ENCODE measurements around the gene CSNK1G1. TPM values are rescaled to one million over a fixed set of nuclear protein-coding genes. Genes with fewer than 3 reads are reported as not detected.
A peak's percentile ranks its signal among the peaks of the same experiment; 100 is the strongest.
"Not testable (repeated sequence)": the region's sequence is repeated elsewhere in the genome, so short reads cannot be mapped to it uniquely, and the experiment has no call there.

CSNK1G1 gene
- total RNA-seq, 8 experiments from 2014 or later: 12.3 to 30.8 (median 25.4) TPM

DNA sequence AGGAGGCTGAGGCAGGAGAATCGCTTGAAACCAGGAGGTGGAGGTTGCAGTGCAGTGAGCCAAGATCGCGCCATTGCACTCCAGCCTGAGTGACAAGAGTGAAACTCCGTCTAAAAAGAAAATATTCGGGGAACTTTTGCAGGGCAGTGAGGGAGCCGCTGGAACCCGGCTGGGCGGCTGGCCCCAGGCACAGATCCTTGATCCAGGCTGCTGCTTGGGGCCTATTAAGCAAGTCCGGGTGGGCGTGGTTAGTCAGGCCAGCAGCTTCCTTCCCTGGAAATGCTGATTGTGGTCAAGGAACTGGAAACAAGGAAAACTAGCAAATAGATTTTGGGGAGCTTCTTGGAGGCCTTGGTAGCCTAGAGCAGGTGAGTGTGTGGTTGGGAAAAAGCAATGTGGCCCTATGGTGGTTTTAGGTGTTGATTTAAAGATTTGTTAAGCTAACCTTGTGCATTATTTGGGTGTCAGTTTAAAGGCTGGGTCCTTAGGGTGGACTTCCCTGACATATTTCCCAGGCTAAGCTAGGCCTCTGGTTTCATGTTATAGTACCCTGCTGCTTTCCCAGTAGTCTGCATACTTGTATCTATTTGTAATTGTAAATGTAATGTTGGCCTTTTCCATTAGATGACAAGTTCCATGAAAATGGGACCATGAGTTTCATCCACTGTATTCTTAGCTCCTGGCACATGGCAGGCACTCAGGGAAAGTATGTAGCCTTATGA is 222.2 kb downstream of the CSNK1G1 start:
- Histone ChIP-seq H3K27ac (no peak overlapping the region), H3K4me1 (replicated peaks in 1 of 2) (no peaks in the 10 kb centered on the region), H3K4me3 (no peak overlapping the region)
- in situ Hi-C loops (cut with MboI; ENCODE audit: low pct_unique_long_range_greater_than_20kb in 2 of 9, low sequenced_read_pairs in 9 of 9, unreplicated experiment in 9 of 9): no loop called here
- peak in 3 of 8 experiments; percentile 76 to 92 (median 89) for ATAC-seq (replicated peaks in 6 of 8)
- 60 to 100% (median 84%) methylated on average over 1 to 10 of the region's 10 CpGs; no CpG with 5 or more reads in 4 of the 10 experiments for WGBS, 10 experiments

DNA sequence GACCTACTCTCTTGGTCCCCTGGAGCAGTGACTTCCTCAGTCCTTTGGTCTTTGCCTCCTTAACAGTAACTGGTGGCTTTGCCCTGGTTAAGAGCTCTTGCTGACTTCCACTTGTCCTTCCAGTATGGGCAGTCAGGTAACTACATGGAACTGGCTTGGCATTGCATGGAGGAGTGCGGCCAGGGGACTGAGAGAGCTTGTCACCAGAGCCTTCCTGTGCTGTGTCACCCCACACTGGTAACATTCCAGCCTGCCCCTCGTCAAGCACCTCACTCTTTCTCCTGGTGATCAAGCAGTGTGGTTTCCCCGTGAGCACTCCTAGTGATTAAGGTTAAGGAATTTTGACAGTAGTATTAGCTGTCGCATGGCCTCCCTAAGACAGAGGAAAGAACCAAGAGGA is 223.8 kb downstream of the CSNK1G1 start:
- 90 to 100% (median 100%) methylated on average over 1 to 4 of the region's 4 CpGs; no CpG with 5 or more reads in 5 of the 10 experiments for WGBS, 10 experiments
- ATAC-seq (replicated peaks in 6 of 8): no peak
- Histone ChIP-seq H3K4me3 (no peak overlapping the region), H3K27ac (no peak overlapping the region), H3K4me1 (replicated peaks in 1 of 2) (no peaks in the 10 kb centered on the region)
- in situ Hi-C loops (cut with MboI; ENCODE audit: low pct_unique_long_range_greater_than_20kb in 2 of 9, low sequenced_read_pairs in 9 of 9, unreplicated experiment in 9 of 9): no loop called here

DNA sequence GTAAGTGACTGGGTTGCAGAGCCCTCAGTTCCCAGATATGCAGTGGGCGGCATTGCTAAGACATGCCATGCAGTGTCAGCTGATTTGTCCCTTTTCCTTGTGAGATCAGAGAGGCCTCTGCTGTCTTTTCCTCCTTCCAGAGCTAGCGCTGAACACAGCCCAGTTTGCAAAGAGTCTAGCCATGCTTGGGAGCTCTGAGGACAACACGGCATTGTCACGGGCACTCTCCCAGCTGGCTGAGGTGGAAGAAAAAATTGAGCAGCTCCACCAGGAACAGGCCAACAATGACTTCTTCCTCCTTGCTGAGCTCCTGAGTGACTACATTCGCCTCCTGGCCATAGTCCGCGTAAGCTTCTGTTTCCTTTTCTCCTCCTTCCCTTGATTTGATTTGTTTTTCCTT is 224.4 kb downstream of the CSNK1G1 start:
- H3K4me1 ChIP-seq (replicated peaks in 1 of 2): no peaks in the 10 kb centered on the region
- in situ Hi-C loops (cut with MboI; ENCODE audit: low pct_unique_long_range_greater_than_20kb in 2 of 9, low sequenced_read_pairs in 9 of 9, unreplicated experiment in 9 of 9): no loop called here
- no peak overlapping the region for H3K4me3 ChIP-seq
- WGBS, 10 experiments: 81 to 100% (median 98%) methylated on average over 1 to 7 of the region's 7 CpGs; no CpG with 5 or more reads in 2 of the 10 experiments
- ATAC-seq (replicated peaks in 6 of 8): no peak
- H3K27ac ChIP-seq: no peak overlapping the region

DNA sequence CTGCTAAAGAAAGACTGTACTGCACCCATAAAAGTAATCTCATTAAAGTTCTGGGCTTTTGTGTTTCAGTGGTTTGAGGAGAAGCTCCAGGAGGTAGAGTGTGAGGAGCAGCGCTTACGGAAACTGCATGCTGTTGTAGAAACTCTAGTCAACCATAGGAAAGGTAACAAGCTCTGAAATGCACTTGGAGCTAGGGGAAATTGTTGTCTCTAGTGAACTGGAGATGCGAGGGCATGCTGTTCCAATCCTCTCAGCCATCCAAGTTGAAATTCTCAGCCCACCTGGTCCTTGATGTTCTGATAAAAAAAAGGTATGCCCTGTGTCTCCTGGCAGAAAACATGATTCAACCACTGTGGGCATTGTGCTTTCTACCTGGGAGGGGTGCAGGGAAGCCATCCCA is 225.8 kb downstream of the CSNK1G1 start:
- no peak overlapping the region for H3K27ac ChIP-seq
- 95 to 100% (median 100%) methylated on average over 1 to 3 of the region's 3 CpGs; no CpG with 5 or more reads in 3 of the 10 experiments for WGBS, 10 experiments
- H3K4me1 ChIP-seq (replicated peaks in 1 of 2): no peaks in the 10 kb centered on the region
- in situ Hi-C loops (cut with MboI; ENCODE audit: low pct_unique_long_range_greater_than_20kb in 2 of 9, low sequenced_read_pairs in 9 of 9, unreplicated experiment in 9 of 9): no loop called here
- ATAC-seq (replicated peaks in 6 of 8): no peak
- no peak overlapping the region for H3K4me3 ChIP-seq

- H3K27ac ChIP-seq: no peak overlapping the region
- ATAC-seq (replicated peaks in 6 of 8): no peak
- WGBS, 10 experiments: 38 to 100% (median 89%) methylated on average over 1 to 6 of the region's 6 CpGs
- in situ Hi-C loops (cut with MboI; ENCODE audit: low pct_unique_long_range_greater_than_20kb in 2 of 9, low sequenced_read_pairs in 9 of 9, unreplicated experiment in 9 of 9): no loop called here
- H3K4me3 ChIP-seq: no peak overlapping the region
- H3K4me1 ChIP-seq (replicated peaks in 1 of 2): no peaks in the 10 kb centered on the region
Observed at GRCh38 chr15:64127521-64128270, 228.3 kb downstream of the CSNK1G1 start.

- no peak overlapping the region for H3K27ac ChIP-seq
- ATAC-seq (replicated peaks in 6 of 8): no peak
Observed at GRCh38 chr15:64125978-64126377, 230.0 kb downstream of the CSNK1G1 start.

DNA sequence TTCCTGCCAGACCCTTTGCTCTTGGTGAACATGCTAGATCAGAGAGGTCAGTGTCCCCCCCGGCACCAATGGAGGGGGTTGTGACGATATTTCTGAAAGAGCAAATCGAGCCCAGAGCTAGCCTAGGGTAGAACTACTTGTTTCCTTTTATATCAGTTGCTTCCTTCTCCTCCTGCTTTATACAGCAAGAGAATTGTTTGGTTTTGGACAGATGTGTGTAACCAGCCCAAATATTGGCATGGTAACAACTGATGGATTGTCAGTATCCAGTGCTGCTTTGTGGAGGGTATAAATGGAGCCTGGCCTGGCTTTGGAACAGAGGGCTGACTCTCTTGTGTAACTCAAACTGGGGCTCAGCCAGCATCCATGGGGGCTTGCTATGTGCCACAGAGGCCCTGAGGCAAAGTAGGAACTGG is 233.0 kb downstream of the CSNK1G1 start:
- in situ Hi-C loops (cut with MboI; ENCODE audit: low pct_unique_long_range_greater_than_20kb in 2 of 9, low sequenced_read_pairs in 9 of 9, unreplicated experiment in 9 of 9): no loop called here
- Histone ChIP-seq H3K27ac (no peak overlapping the region), H3K4me1 (replicated peaks in 1 of 2) (no peaks in the 10 kb centered on the region), H3K4me3 (no peak overlapping the region)
- WGBS, 10 experiments: 87 to 100% (median 93%) methylated on average over 1 to 3 of the region's 3 CpGs; no CpG with 5 or more reads in 4 of the 10 experiments
- peak in 1 of 8 experiments; percentile 39 for ATAC-seq (replicated peaks in 6 of 8)

More at GRCh38 chr15:64125978-64126377, 230.0 kb downstream of the CSNK1G1 start:
- Histone ChIP-seq H3K4me1 (replicated peaks in 1 of 2) (no peaks in the 10 kb centered on the region), H3K4me3 (no peak overlapping the region)
- WGBS, 10 experiments: 57 to 100% (median 80%) methylated on average over 1 to 3 of the region's 3 CpGs; no CpG with 5 or more reads in 1 of the 10 experiments
- in situ Hi-C loops (cut with MboI; ENCODE audit: low pct_unique_long_range_greater_than_20kb in 2 of 9, low sequenced_read_pairs in 9 of 9, unreplicated experiment in 9 of 9): no loop called here

- Histone ChIP-seq H3K4me1 (replicated peaks in 1 of 2) (no peaks in the 10 kb centered on the region), H3K4me3 (no peak overlapping the region), H3K27ac (no peak overlapping the region)
- in situ Hi-C loops (cut with MboI; ENCODE audit: low pct_unique_long_range_greater_than_20kb in 2 of 9, low sequenced_read_pairs in 9 of 9, unreplicated experiment in 9 of 9): no loop called here
- WGBS, 10 experiments: 60 to 100% (median 100%) methylated on average over 1 of the region's 1 CpG; no CpG with 5 or more reads in 5 of the 10 experiments
- no peak for ATAC-seq (replicated peaks in 6 of 8)
Observed at GRCh38 chr15:64122444-64122843, 233.5 kb downstream of the CSNK1G1 start.

GRCh38 chr15:64121614-64122013 is 234.4 kb downstream of the CSNK1G1 start:
- ATAC-seq (replicated peaks in 6 of 8): peak in 3 of 8 experiments; percentile 89 to 96 (median 93)
- Histone ChIP-seq H3K4me1 (replicated peaks in 1 of 2) (no peaks in the 10 kb centered on the region), H3K4me3 (no peak overlapping the region), H3K27ac (no peak overlapping the region)
- 0 to 100% (median 85%) methylated on average over 1 to 4 of the region's 4 CpGs for WGBS, 10 experiments
- in situ Hi-C loops (cut with MboI; ENCODE audit: low pct_unique_long_range_greater_than_20kb in 2 of 9, low sequenced_read_pairs in 9 of 9, unreplicated experiment in 9 of 9): no loop called here

- H3K4me1 ChIP-seq (replicated peaks in 1 of 2); ATAC-seq (replicated peaks in 6 of 8); H3K27ac ChIP-seq; H3K4me3 ChIP-seq; in situ Hi-C loops (cut with MboI; ENCODE audit: low pct_unique_long_range_greater_than_20kb in 2 of 9, low sequenced_read_pairs in 9 of 9, unreplicated experiment in 9 of 9): not testable (repeated sequence)
- WGBS, 10 experiments: 100% methylated on average over 1 to 2 of the region's 2 CpGs; no CpG with 5 or more reads in 3 of the 10 experiments
Observed at GRCh38 chr15:64120322-64120721, 235.7 kb downstream of the CSNK1G1 start.

DNA sequence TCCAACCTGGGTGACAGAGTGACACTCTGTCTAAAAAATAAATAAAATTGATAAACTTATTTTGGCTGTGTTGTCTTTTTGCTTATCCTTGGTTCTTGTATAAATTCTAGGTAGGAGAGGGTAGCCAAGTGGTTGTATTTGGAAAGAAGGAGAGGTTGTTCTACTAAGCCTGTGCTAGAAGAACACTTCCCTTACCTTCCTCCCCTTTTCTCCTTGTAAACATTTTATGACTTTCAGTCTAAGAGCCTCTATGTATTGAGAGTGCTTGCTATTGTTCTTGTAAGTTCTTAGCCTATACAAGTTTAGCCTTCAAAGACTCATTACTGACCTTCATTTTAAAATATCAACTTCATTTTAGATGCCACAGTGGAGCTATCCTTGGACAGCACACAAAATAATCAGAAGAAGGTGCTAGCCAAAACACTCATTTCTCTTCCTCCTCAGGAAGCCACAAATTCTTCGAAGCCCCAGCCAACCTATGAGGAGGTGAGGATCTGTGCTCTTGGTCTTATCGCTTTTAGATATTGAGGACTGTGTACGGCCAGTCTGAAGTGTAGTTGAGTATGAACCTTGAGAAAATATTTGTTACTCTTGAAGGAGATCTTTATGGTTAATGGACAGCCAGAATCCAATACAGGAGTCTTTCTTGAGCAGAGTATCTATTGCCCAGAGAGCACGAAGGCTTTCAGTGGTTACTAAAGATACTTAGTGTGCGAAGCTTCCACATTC is 238.1 kb downstream of the CSNK1G1 start:
- WGBS, 10 experiments: 75 to 100% (median 100%) methylated on average over 1 to 5 of the region's 5 CpGs; no CpG with 5 or more reads in 3 of the 10 experiments
- Histone ChIP-seq H3K27ac (no peak overlapping the region), H3K4me1 (replicated peaks in 1 of 2) (no peaks in the 10 kb centered on the region), H3K4me3 (no peak overlapping the region)
- ATAC-seq (replicated peaks in 6 of 8): no peak
- in situ Hi-C loops (cut with MboI; ENCODE audit: low pct_unique_long_range_greater_than_20kb in 2 of 9, low sequenced_read_pairs in 9 of 9, unreplicated experiment in 9 of 9): no loop called here
